Esophagus squamous epithelium (tissue), 4 donors: Measurements from ENCODE around the gene KRT74.

Experiments
- POLR2A ChIP-seq, 4 donors: fragments of 450-650 bp; IDR thresholded peaks; one replicate each; pipeline ENCODE4 v1.6.1; 2017; ENCODE audit warnings: antibody characterized with exemption in 4 of 4, mild to moderate bottlenecking in 4 of 4, moderate library complexity in 3 of 4
- TF ChIP-seq, protein P1 (sequence below), 6 experiments: fragments of 450-650 bp in 4 of 6; fragments of 200-600 bp in 2 of 6; sonication (generic) in 2 of 6; IDR thresholded peaks; one replicate each; pipeline ENCODE4 v1.5.1; 2016 to 2019; ENCODE audit warnings: antibody characterized with exemption in 6 of 6, mild to moderate bottlenecking in 4 of 6, moderate library complexity in 4 of 6

DNA sequence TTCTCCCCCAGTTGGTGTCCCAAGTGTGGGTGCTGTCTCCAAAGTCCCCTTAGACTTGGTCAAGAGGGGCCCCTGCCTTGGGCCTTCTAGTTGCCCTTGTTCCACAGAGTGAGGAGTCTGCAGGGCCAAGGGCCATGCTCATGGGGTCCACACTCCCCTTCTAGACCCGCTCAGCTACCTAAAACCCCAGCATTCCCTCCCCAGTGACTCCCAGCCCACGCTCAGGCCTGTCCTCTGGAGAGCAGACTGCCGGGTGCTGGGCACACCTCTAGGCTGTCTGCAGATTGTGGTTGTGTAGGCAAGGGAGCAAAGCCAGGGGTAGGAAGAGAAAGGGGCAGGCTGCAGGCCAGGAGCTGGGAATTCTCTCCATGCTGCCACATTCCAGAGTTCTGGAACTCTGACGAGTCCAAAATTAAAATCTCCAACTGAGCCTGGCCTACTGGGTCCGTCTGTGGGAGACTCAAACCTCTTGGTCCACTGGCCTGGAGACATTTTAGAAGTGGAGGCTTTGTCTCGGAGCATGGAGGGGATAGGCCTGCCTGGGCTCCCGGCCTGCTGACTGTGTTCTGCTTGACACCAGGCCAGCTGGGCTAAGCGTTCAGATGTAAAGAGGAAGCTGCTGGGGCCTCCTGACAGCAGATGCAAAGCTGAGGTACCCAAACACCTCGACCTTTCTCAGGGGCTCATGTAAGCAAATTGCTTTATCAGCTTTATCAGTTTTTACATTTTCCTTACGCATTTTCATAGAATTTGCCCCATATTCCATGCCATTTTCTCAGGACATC, 39.8 kb downstream of the KRT74 start:
- TF ChIP-seq, protein P1, sequence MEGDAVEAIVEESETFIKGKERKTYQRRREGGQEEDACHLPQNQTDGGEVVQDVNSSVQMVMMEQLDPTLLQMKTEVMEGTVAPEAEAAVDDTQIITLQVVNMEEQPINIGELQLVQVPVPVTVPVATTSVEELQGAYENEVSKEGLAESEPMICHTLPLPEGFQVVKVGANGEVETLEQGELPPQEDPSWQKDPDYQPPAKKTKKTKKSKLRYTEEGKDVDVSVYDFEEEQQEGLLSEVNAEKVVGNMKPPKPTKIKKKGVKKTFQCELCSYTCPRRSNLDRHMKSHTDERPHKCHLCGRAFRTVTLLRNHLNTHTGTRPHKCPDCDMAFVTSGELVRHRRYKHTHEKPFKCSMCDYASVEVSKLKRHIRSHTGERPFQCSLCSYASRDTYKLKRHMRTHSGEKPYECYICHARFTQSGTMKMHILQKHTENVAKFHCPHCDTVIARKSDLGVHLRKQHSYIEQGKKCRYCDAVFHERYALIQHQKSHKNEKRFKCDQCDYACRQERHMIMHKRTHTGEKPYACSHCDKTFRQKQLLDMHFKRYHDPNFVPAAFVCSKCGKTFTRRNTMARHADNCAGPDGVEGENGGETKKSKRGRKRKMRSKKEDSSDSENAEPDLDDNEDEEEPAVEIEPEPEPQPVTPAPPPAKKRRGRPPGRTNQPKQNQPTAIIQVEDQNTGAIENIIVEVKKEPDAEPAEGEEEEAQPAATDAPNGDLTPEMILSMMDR (IDR thresholded peaks at IDR 0.05) = no peak
- TF ChIP-seq POLR2A (IDR thresholded peaks at IDR 0.05) = no peak
